HepG2 (cell line): ENCODE measurements around the gene AFAP1. TPM values are rescaled to one million over a fixed set of nuclear protein-coding genes. Genes with fewer than 3 reads are reported as not detected.

ENCODE experiments used
- CBX5 ChIP-seq: sonication (generic); formaldehyde crosslinking; IDR thresholded peaks from 2 replicates; pipeline ENCODE4 v1.4.0; 2020; ENCODE audit warnings: missing genetic modification reagents, borderline replicate concordance
- CSRNP1 ChIP-seq: sonication (generic); formaldehyde crosslinking; IDR thresholded peaks from 2 replicates; pipeline ENCODE4 v1.8.1; 2023; ENCODE audit warnings: mild to moderate bottlenecking, missing genetic modification reagents
- ELF4 ChIP-seq: sonication (generic); formaldehyde crosslinking; IDR thresholded peaks from 2 replicates; pipeline ENCODE4 v1.5.0; 2020; ENCODE audit warnings: missing genetic modification reagents, mild to moderate bottlenecking, moderate library complexity, borderline replicate concordance
- FOXP1 ChIP-seq, 2 experiments: fragments of 450-650 bp in 1 of 2; IDR thresholded peaks; 2 replicates each; pipeline ENCODE4 v1.6.1; 2017 to 2018; ENCODE audit warnings: antibody characterized with exemption in 1 of 2
- HMG20A ChIP-seq: IDR thresholded peaks from 2 replicates; pipeline ENCODE4 v1.6.1; 2016; ENCODE audit warnings: borderline replicate concordance
- ISL2 ChIP-seq: sonication (generic); formaldehyde crosslinking; IDR thresholded peaks from 2 replicates; pipeline ENCODE4 v1.5.0; 2020; ENCODE audit warnings: missing genetic modification reagents
- ISX ChIP-seq: sonication (generic); formaldehyde crosslinking; conservative IDR thresholded peaks from 2 replicates; pipeline ENCODE4 v1.5.0; 2020; ENCODE audit warnings: missing genetic modification reagents
- JUNB ChIP-seq: sonication (generic); formaldehyde crosslinking; IDR thresholded peaks from 2 replicates; pipeline ENCODE4 v1.8.0; 2022; ENCODE audit warnings: missing genetic modification reagents, mild to moderate bottlenecking, borderline replicate concordance
- MEF2D ChIP-seq: sonication (generic); formaldehyde crosslinking; IDR thresholded peaks from 2 replicates; pipeline ENCODE4 v1.5.1; 2020; ENCODE audit warnings: mild to moderate bottlenecking, missing genetic modification reagents
- MXD4 ChIP-seq: IDR thresholded peaks from 2 replicates; pipeline ENCODE4 v1.6.1; 2016; ENCODE audit warnings: mild to moderate bottlenecking, missing biosample characterization, missing genetic modification reagents
- NCOA2 ChIP-seq: sonication (generic); formaldehyde crosslinking; IDR thresholded peaks from 2 replicates; pipeline ENCODE4 v1.8.0; 2022; ENCODE audit warnings: inconsistent platforms
- STAT6 ChIP-seq: sonication (generic); formaldehyde crosslinking; IDR thresholded peaks from 2 replicates; pipeline ENCODE4 v1.4.0; 2020; ENCODE audit warnings: missing genetic modification reagents, mild to moderate bottlenecking, borderline replicate concordance
- TCF7 ChIP-seq: sonication (generic); IDR thresholded peaks from 2 replicates; pipeline ENCODE4 v1.6.1; 2016; ENCODE audit warnings: antibody characterized with exemption, low read depth
- YY1 ChIP-seq: IDR thresholded peaks from 2 replicates; pipeline ENCODE4 v1.6.1; 2011; ENCODE audit warnings: low read length, low read depth, moderate library complexity, mild to moderate bottlenecking; ENCODE audit not compliant: insufficient read depth, insufficient replicate concordance
- ZBTB2 ChIP-seq: sonication (generic); formaldehyde crosslinking; IDR thresholded peaks from 2 replicates; pipeline ENCODE4 v1.8.0; 2022; ENCODE audit warnings: low read depth, missing genetic modification reagents
- ZBTB33 ChIP-seq: sonication (generic); formaldehyde crosslinking; IDR thresholded peaks from 2 replicates; pipeline ENCODE4 v1.4.0; 2020; ENCODE audit warnings: missing genetic modification reagents
- ZNF3 ChIP-seq: IDR thresholded peaks from 2 replicates; pipeline ENCODE4 v1.7.0; 2017; ENCODE audit warnings: inconsistent platforms
- ZNF512 ChIP-seq: sonication (generic); formaldehyde crosslinking; IDR thresholded peaks from 2 replicates; pipeline ENCODE4 v1.4.0; 2020; ENCODE audit warnings: mild to moderate bottlenecking, missing genetic modification reagents
- ZNF850 ChIP-seq: sonication (generic); formaldehyde crosslinking; conservative IDR thresholded peaks from 2 replicates; pipeline ENCODE4 v1.9.0; 2021; ENCODE audit warnings: mild to moderate bottlenecking, missing genetic modification reagents
- polyA plus RNA-seq, 8 experiments: library from polyadenylated mRNA; depleted of rRNA in 3 of 8; stranded (reverse) in 7 of 8; unstranded in 1 of 8; fragments of >200 nt; fragmentation: Illumina TruSeq in 4 of 8; extraction: Trizol in 4 of 8; gene quantifications; 2 replicates each; pipeline versions ENCODE4 v1.2.1 to v1.2.3, GENCODE V29; 2011 to 2016; ENCODE audit warnings: low read depth in 4 of 8, missing spikeins in 1 of 8, mixed read lengths in 1 of 8; ENCODE audit not compliant: insufficient read depth in 1 of 8
- total RNA-seq, 5 experiments: library from RNA; depleted of rRNA; stranded (reverse); fragments of >200 nt; fragmentation: Illumina TruSeq; extraction: Trizol; gene quantifications; 2 replicates each; pipeline ENCODE4 v1.2.3, GENCODE V29; 2016; ENCODE audit warnings: low read depth in 1 of 5
- TF ChIP-seq, protein P1 (sequence below): sonication (generic); formaldehyde crosslinking; IDR thresholded peaks from 2 replicates; pipeline ENCODE4 v1.4.0; 2020; ENCODE audit warnings: mild to moderate bottlenecking, missing genetic modification reagents

The AFAP1 gene
- total and polyA plus RNA-seq, 2 of the 13 experiments (the other 11 are each of a cell fraction or from before 2014, with no cell fraction given), result 2.5 TPM

DNA sequence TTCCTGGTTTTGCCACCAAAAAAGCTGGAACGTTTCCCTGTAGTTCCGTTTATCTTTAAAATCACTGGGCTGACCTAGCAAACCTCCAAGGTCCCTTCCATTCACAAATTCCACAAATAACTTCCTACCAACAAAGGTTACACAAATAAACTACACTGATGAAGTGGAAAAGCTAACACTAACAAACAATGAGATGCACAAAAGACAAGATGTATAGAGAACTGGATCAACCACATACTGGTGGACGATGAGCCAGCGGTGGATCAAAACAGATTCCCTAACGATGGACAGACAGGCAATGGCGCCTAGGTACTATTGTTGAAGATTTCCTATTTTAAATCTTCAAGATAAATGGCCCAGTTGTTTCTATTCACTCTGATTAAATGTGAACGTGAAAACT is 15.5 kb downstream of the AFAP1 start (continued):
- TF ChIP-seq STAT6 (no peak), ELF4 (CRISPR knock-in tag) (no peak), ZBTB2 (no peak), CBX5 (CRISPR knock-in tag) (no peak), HMG20A (CRISPR knock-in tag) (peak; percentile 50; the same call in 1 of the 2 replicates), NCOA2 (CRISPR knock-in tag) (peak; percentile 25; the same call in 1 of the 2 replicates), MEF2D (CRISPR knock-in tag) (no peak), FOXP1 (IDR thresholded peaks at IDR 0.05) (no peak), FOXP1 (CRISPR knock-in tag; IDR thresholded peaks at IDR 0.05) (peak; percentile 30; the same call in 1 of the 2 replicates), MXD4 (CRISPR knock-in tag) (no peak), ZBTB33 (CRISPR knock-in tag) (no peak), CSRNP1 (CRISPR knock-in tag) (no peak), ZNF850 (CRISPR knock-in tag) (no peak), TCF7 (0 out of 2 replicates have a peak, but pooled peaks have one; percentile 10), YY1 (no peak), ZNF3 (CRISPR knock-in tag) (no peak), ZNF512 (no peak), JUNB (CRISPR knock-in tag) (no peak), ISL2 (CRISPR knock-in tag) (no peak), ISX (CRISPR knock-in tag) (no peak)
- TF ChIP-seq, protein P1, sequence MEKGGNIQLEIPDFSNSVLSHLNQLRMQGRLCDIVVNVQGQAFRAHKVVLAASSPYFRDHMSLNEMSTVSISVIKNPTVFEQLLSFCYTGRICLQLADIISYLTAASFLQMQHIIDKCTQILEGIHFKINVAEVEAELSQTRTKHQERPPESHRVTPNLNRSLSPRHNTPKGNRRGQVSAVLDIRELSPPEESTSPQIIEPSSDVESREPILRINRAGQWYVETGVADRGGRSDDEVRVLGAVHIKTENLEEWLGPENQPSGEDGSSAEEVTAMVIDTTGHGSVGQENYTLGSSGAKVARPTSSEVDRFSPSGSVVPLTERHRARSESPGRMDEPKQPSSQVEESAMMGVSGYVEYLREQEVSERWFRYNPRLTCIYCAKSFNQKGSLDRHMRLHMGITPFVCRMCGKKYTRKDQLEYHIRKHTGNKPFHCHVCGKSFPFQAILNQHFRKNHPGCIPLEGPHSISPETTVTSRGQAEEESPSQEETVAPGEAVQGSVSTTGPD, result no peak
